Left ventricle myocardium inferior (tissue), 1 donor: ENCODE data around the gene HTRA3. TPM values are rescaled to one million over a fixed set of nuclear protein-coding genes. Genes with fewer than 3 reads are reported as not detected.
A peak's percentile ranks its signal among the peaks of the same experiment; 100 is the strongest.

ENCODE experiments used
- DNase-seq: peaks from one replicate; pipeline ENCODE4 v3.0.0-alpha.2; 2020
- H3K27ac ChIP-seq: fragments of 200-600 bp; replicated peaks from 2 replicates; pipeline ENCODE4 v1.8.0; 2021
- H3K27me3 ChIP-seq: fragments of 200-600 bp; 2 replicates; pipeline ENCODE4 v1.8.0; 2021; ENCODE audit warnings: low read depth
- H3K36me3 ChIP-seq: fragments of 200-600 bp; 2 replicates; pipeline ENCODE4 v1.8.0; 2021
- H3K4me1 ChIP-seq: fragments of 200-600 bp; 2 replicates; pipeline ENCODE4 v1.8.0; 2021
- H3K4me3 ChIP-seq: fragments of 200-600 bp; 2 replicates; pipeline ENCODE4 v1.8.0; 2021; ENCODE audit warnings: mild to moderate bottlenecking, moderate library complexity
- H3K9me3 ChIP-seq: fragments of 200-600 bp; replicated peaks from 2 replicates; pipeline ENCODE4 v1.8.0; 2021
- CTCF ChIP-seq: fragments of 200-600 bp; IDR thresholded peaks from 2 replicates; pipeline ENCODE4 v1.8.0; 2021; ENCODE audit warnings: antibody characterized with exemption, mild to moderate bottlenecking, borderline replicate concordance
- intact Hi-C: fragments of 100-400 bp; cut with micrococcal nuclease; formaldehyde crosslinking; loops from one replicate; pipeline ENCODE4 v1.11.0; 2022
- total RNA-seq: library from RNA; stranded (reverse); fragmentation: NEBNext Ultra II Directional; extraction: Animal tissue kit (Norgen Biotek cat#: 25700); gene quantifications from one replicate; pipeline ENCODE4 v1.2.1, GENCODE V29; 2021
- donor health status: DM: no; HTN: yes; CAD: no; lungs with severe emphysema.

HTRA3 gene
- total RNA-seq, 1 donor from 2014 or later, result 119 TPM

- DNase-seq, result no peak
- Histone ChIP-seq H3K27me3 (no peaks in the 10 kb centered on the region), H3K4me3 (no peak overlapping the region), H3K4me1 (peaks cover 13% of the 10 kb centered on the region), H3K36me3 (peaks cover 68% of the 10 kb centered on the region), H3K9me3 (no peaks in the 10 kb centered on the region), H3K27ac (no peak overlapping the region)
- TF ChIP-seq CTCF, result no peak
- intact Hi-C loops, result no loop called here
Measured at GRCh38 chr4:8290701-8290970, 21.1 kb downstream of the HTRA3 start.

GRCh38 chr4:8291036-8291682 lies 21.6 kb downstream of the HTRA3 start:
- peaks cover 9% of the 10 kb centered on the region for H3K4me1 ChIP-seq
- intact Hi-C loops, result no loop called here
- H3K27ac ChIP-seq, result no peak overlapping the region
- no peak for TF ChIP-seq CTCF
- DNase-seq, result peak; percentile 11
- no peak overlapping the region for H3K4me3 ChIP-seq
- no peaks in the 10 kb centered on the region for H3K9me3 ChIP-seq
- H3K27me3 ChIP-seq, result no peaks in the 10 kb centered on the region
- H3K36me3 ChIP-seq, result peaks cover 73% of the 10 kb centered on the region

- H3K4me1 ChIP-seq, result peaks cover 4% of the 10 kb centered on the region
- H3K36me3 ChIP-seq, result peaks cover 77% of the 10 kb centered on the region
- intact Hi-C loops, result no loop called here
- H3K9me3 ChIP-seq, result no peaks in the 10 kb centered on the region
- no peaks in the 10 kb centered on the region for H3K27me3 ChIP-seq
- no peak overlapping the region for H3K27ac ChIP-seq
- DNase-seq, result peak; percentile 4
- no peak for TF ChIP-seq CTCF
- no peak overlapping the region for H3K4me3 ChIP-seq
Measured at GRCh38 chr4:8291701-8292477, 22.3 kb downstream of the HTRA3 start.

- Histone ChIP-seq H3K27ac (no peak overlapping the region), H3K9me3 (no peaks in the 10 kb centered on the region), H3K4me3 (no peak overlapping the region), H3K4me1 (no peaks in the 10 kb centered on the region), H3K36me3 (peaks cover 71% of the 10 kb centered on the region), H3K27me3 (no peaks in the 10 kb centered on the region)
- DNase-seq, result peak; percentile 10
- intact Hi-C loops, result no loop called here
- TF ChIP-seq CTCF, result no peak
Measured at GRCh38 chr4:8292478-8293107, 23.0 kb downstream of the HTRA3 start.

- H3K4me1 ChIP-seq, result no peaks in the 10 kb centered on the region
- H3K27me3 ChIP-seq, result no peaks in the 10 kb centered on the region
- no peak overlapping the region for H3K4me3 ChIP-seq
- intact Hi-C loops, result no loop called here
- TF ChIP-seq CTCF, result no peak
- H3K9me3 ChIP-seq, result no peaks in the 10 kb centered on the region
- H3K27ac ChIP-seq, result no peak overlapping the region
- DNase-seq, result peak; percentile 5
- H3K36me3 ChIP-seq, result peaks cover 66% of the 10 kb centered on the region
Measured at GRCh38 chr4:8293131-8293975, 23.8 kb downstream of the HTRA3 start.
